MM.1S (cell line): ENCODE results near the gene MPL.
A peak's percentile ranks its signal among the peaks of the same experiment; 100 is the strongest.

Source experiments
- DNase-seq: peaks from one replicate; pipeline ENCODE4 v3.0.0-alpha.2; 2015
- H2AFZ ChIP-seq: fragments of 300-600 bp; sonication (generic); 2 replicates; pipeline ENCODE4 v1.6.0; 2016; ENCODE audit warnings: antibody characterized with exemption, low read length
- H3F3A ChIP-seq: fragments of 300-600 bp; sonication (generic); 2 replicates; pipeline ENCODE4 v1.6.1; 2016; ENCODE audit warnings: mild to moderate bottlenecking, antibody characterized with exemption, low read length, moderate library complexity, mixed read lengths; ENCODE audit not compliant: insufficient read depth
- H3K27ac ChIP-seq: fragments of 300-600 bp; sonication (generic); 2 replicates; pipeline ENCODE4 v1.5.1; 2016; ENCODE audit warnings: mild to moderate bottlenecking, low read length
- H3K27me3 ChIP-seq: fragments of 300-600 bp; sonication (generic); replicated peaks from 2 replicates; pipeline ENCODE4 v1.6.0; 2016; ENCODE audit warnings: low read length; ENCODE audit not compliant: insufficient read depth
- H3K36me3 ChIP-seq: fragments of 300-600 bp; sonication (generic); replicated peaks from 2 replicates; pipeline ENCODE4 v1.6.1; 2016; ENCODE audit warnings: mild to moderate bottlenecking, low read length, mixed read lengths; ENCODE audit not compliant: insufficient read depth
- H3K4me1 ChIP-seq: fragments of 300-600 bp; sonication (generic); 2 replicates; pipeline ENCODE4 v1.6.1; 2016; ENCODE audit warnings: low read length, mixed read lengths
- H3K4me2 ChIP-seq: fragments of 300-600 bp; sonication (generic); 2 replicates; pipeline ENCODE4 v1.6.0; 2016; ENCODE audit warnings: low read depth, low read length
- H3K4me3 ChIP-seq: fragments of 300-600 bp; sonication (generic); 2 replicates; pipeline ENCODE4 v1.5.1; 2016; ENCODE audit warnings: low read length, mixed read lengths
- H3K79me2 ChIP-seq: fragments of 300-600 bp; sonication (generic); 2 replicates; pipeline ENCODE4 v1.6.1; 2016; ENCODE audit warnings: mixed run types, low read length, mixed read lengths
- H3K9ac ChIP-seq: fragments of 300-600 bp; sonication (generic); 2 replicates; pipeline ENCODE4 v1.6.1; 2016; ENCODE audit warnings: low read length, mixed read lengths
- H3K9me2 ChIP-seq: fragments of 300-600 bp; sonication (generic); replicated peaks from 2 replicates; pipeline ENCODE4 v1.6.1; 2016; ENCODE audit warnings: mild to moderate bottlenecking, low read length, mixed read lengths; ENCODE audit not compliant: insufficient read depth
- H3K9me3 ChIP-seq: fragments of 300-600 bp; sonication (generic); replicated peaks from 2 replicates; pipeline ENCODE4 v1.6.1; 2016; ENCODE audit warnings: mild to moderate bottlenecking, low read length, mixed read lengths; ENCODE audit not compliant: insufficient read depth
- H4K20me1 ChIP-seq: fragments of 300-600 bp; sonication (generic); 2 replicates; pipeline ENCODE4 v1.6.1; 2016; ENCODE audit warnings: mild to moderate bottlenecking, low read length, moderate library complexity, mixed read lengths; ENCODE audit not compliant: insufficient read depth
- CTCF ChIP-seq: fragments of 300-600 bp; sonication (generic); IDR thresholded peaks from 2 replicates; pipeline ENCODE4 v1.5.1; 2016; ENCODE audit warnings: antibody characterized with exemption, low read length, mixed read lengths
- EZH2 ChIP-seq: fragments of 300-600 bp; sonication (generic); optimal IDR thresholded peaks from 2 replicates; pipeline ENCODE3; 2017; ENCODE audit warnings: low read depth, mild to moderate bottlenecking, antibody characterized with exemption, low read length, mixed read lengths
- EZH2phosphoT487 ChIP-seq: fragments of 300-600 bp; sonication (generic); IDR thresholded peaks from 2 replicates; pipeline ENCODE4 v1.6.1; 2018; ENCODE audit warnings: antibody characterized with exemption, low read length

Gene MPL

GRCh38 chr1:43308635-43309404 lies 28.8 kb upstream of the MPL start:
- TF ChIP-seq EZH2phosphoT487 (no peak), CTCF (0 out of 2 replicates have a peak, but pooled peaks have one; percentile 4), EZH2 (no peak)
- Histone ChIP-seq H4K20me1 (no peaks in the 10 kb centered on the region), H3K27me3 (peaks cover 46% of the 10 kb centered on the region)

GRCh38 chr1:43309405-43310025 lies 28.1 kb upstream of the MPL start:
- no peak for DNase-seq
- TF ChIP-seq EZH2phosphoT487 (no peak), CTCF (no peak), EZH2 (no peak)
- no peaks in the 10 kb centered on the region for H3K36me3 ChIP-seq

More at GRCh38 chr1:43308635-43309404, 28.8 kb upstream of the MPL start:
- no peak overlapping the region for H2AFZ ChIP-seq
- no peaks in the 10 kb centered on the region for H3K9me2 ChIP-seq
- H3F3A ChIP-seq: no peaks in the 10 kb centered on the region
- H3K4me3 ChIP-seq: no peak overlapping the region
- no peaks in the 10 kb centered on the region for H3K79me2 ChIP-seq
- no peak overlapping the region for H3K4me2 ChIP-seq
- H3K4me1 ChIP-seq: no peaks in the 10 kb centered on the region
- H3K9ac ChIP-seq: no peak overlapping the region
- H3K36me3 ChIP-seq: no peaks in the 10 kb centered on the region
- no peak for DNase-seq
- H3K9me3 ChIP-seq: no peaks in the 10 kb centered on the region
- H3K27ac ChIP-seq: no peak overlapping the region

DNA sequence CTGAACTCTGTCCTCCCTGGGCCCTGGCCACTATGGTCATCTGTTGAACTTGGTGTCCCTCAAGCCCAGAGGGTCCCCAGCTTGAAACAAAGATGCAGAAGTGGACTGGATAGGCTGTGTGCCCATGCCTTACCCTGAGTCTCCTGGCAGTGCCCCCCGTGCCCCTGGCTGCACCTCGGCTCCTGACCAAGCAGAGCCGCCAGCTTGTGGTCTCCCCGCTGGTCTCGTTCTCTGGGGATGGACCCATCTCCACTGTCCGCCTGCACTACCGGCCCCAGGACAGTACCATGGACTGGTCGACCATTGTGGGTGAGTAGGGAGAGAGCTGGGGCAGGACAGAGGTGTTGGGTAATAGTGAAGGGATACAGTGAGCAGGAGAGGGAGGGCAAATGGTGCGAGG lies 26.1 kb upstream of the MPL start:
- no peaks in the 10 kb centered on the region for H3K79me2 ChIP-seq
- no peak overlapping the region for H3K4me3 ChIP-seq
- H3F3A ChIP-seq: no peaks in the 10 kb centered on the region
- H3K9me2 ChIP-seq: no peaks in the 10 kb centered on the region
- peaks cover 33% of the 10 kb centered on the region; the same call in 1 of the 2 replicates for H3K27me3 ChIP-seq
- H3K4me2 ChIP-seq: no peak overlapping the region
- H3K36me3 ChIP-seq: no peaks in the 10 kb centered on the region
- no peaks in the 10 kb centered on the region for H4K20me1 ChIP-seq
- H2AFZ ChIP-seq: no peak overlapping the region
- H3K4me1 ChIP-seq: no peaks in the 10 kb centered on the region
- no peak for DNase-seq
- TF ChIP-seq CTCF (no peak), EZH2phosphoT487 (no peak), EZH2 (no peak)
- no peaks in the 10 kb centered on the region for H3K9me3 ChIP-seq
- no peak overlapping the region for H3K9ac ChIP-seq
- H3K27ac ChIP-seq: no peak overlapping the region

More at GRCh38 chr1:43309405-43310025, 28.1 kb upstream of the MPL start:
- H3K27me3 ChIP-seq: peaks cover 46% of the 10 kb centered on the region
- no peaks in the 10 kb centered on the region for H3K9me2 ChIP-seq
- H3K4me2 ChIP-seq: no peak overlapping the region
- no peak overlapping the region for H2AFZ ChIP-seq
- no peaks in the 10 kb centered on the region for H3K79me2 ChIP-seq
- no peaks in the 10 kb centered on the region for H3K4me1 ChIP-seq
- no peak overlapping the region for H3K27ac ChIP-seq
- no peaks in the 10 kb centered on the region for H3F3A ChIP-seq
- no peak overlapping the region for H3K4me3 ChIP-seq
- H4K20me1 ChIP-seq: no peaks in the 10 kb centered on the region
- no peaks in the 10 kb centered on the region for H3K9me3 ChIP-seq
- H3K9ac ChIP-seq: no peak overlapping the region
